K562 (cell line): ENCODE measurements around the gene ULK3. TPM values are rescaled to one million over a fixed set of nuclear protein-coding genes. Genes with fewer than 3 reads are reported as not detected.

Source experiments
- BCL6 ChIP-seq: fragments of 250-450 bp; sonication (Bioruptor Pico); IDR thresholded peaks from 2 replicates; pipeline ENCODE4 v1.4.0; 2020
- CBX2 ChIP-seq: fragments of 200-600 bp; sonication (generic); IDR thresholded peaks from one replicate; pipeline ENCODE4 v1.6.1; 2012; ENCODE audit warnings: mild to moderate bottlenecking, low read length, inconsistent platforms; ENCODE audit not compliant: insufficient read depth, poor library complexity, severe bottlenecking
- HDGF ChIP-seq: fragments of 450-650 bp; IDR thresholded peaks from 2 replicates; pipeline ENCODE4 v1.6.1; 2016
- HIVEP1 ChIP-seq: fragments of 250-450 bp; sonication (Bioruptor Pico); IDR thresholded peaks from 2 replicates; pipeline ENCODE4 v1.4.0; 2020; ENCODE audit warnings: mild to moderate bottlenecking
- MED1 ChIP-seq: sonication (generic); formaldehyde crosslinking; IDR thresholded peaks from 2 replicates; pipeline ENCODE4 v1.8.1; 2023; ENCODE audit warnings: missing genetic modification reagents, borderline replicate concordance
- NEUROD1 ChIP-seq: fragments of 150-350 bp; IDR thresholded peaks from 2 replicates; pipeline ENCODE4 v1.6.1; 2014; ENCODE audit warnings: borderline replicate concordance, low read length, low read depth; ENCODE audit not compliant: partially characterized antibody
- NFATC3 ChIP-seq: fragments of 450-650 bp; IDR thresholded peaks from 2 replicates; pipeline ENCODE4 v1.6.1; 2017; ENCODE audit warnings: mild to moderate bottlenecking
- PCBP1 ChIP-seq: fragments of 200-400 bp; formaldehyde crosslinking; IDR thresholded peaks from 2 replicates; pipeline ENCODE4 v1.6.1; 2018; ENCODE audit warnings: mild to moderate bottlenecking, low read depth, low read length; ENCODE audit not compliant: poor library complexity, severe bottlenecking
- RBM17 ChIP-seq: fragments of 200-400 bp; formaldehyde crosslinking; IDR thresholded peaks from 2 replicates; pipeline ENCODE4 v1.6.1; 2017; ENCODE audit warnings: low read depth, mild to moderate bottlenecking, low read length, borderline replicate concordance
- SAFB2 ChIP-seq: fragments of 200-400 bp; formaldehyde crosslinking; IDR thresholded peaks from 2 replicates; pipeline ENCODE4 v1.6.1; 2018; ENCODE audit warnings: borderline replicate concordance, low read length, low read depth, moderate library complexity; ENCODE audit not compliant: severe bottlenecking
- SUPT5H ChIP-seq: fragments of 450-650 bp; IDR thresholded peaks from 2 replicates; pipeline ENCODE4 v1.6.1; 2016
- TAF15 ChIP-seq: fragments of 200-400 bp; formaldehyde crosslinking; IDR thresholded peaks from 2 replicates; pipeline ENCODE4 v1.6.1; 2017; ENCODE audit warnings: mild to moderate bottlenecking, low read depth, low read length, moderate library complexity
- TBL1XR1 ChIP-seq, 2 experiments: IDR thresholded peaks; 2 replicates each; pipeline ENCODE4 v1.6.1; 2012; ENCODE audit warnings: improper control_type of control experiment in 2 of 2, low read length in 2 of 2, mild to moderate bottlenecking in 1 of 2
- WHSC1 ChIP-seq: IDR thresholded peaks from one replicate; pipeline ENCODE4 v1.6.1; 2012; ENCODE audit warnings: low read length, control low read depth, inconsistent platforms
- YY1 ChIP-seq, 3 experiments: IDR thresholded peaks; 2 replicates each; pipeline ENCODE4 v1.6.1; 2011; ENCODE audit warnings: low read length in 2 of 3, mild to moderate bottlenecking in 2 of 3, moderate library complexity in 2 of 3, borderline replicate concordance in 1 of 3, control low read depth in 1 of 3, low read depth in 1 of 3; ENCODE audit not compliant: insufficient read depth in 3 of 3, insufficient replicate concordance in 2 of 3, control insufficient read depth in 1 of 3, insufficient read length in 1 of 3; ENCODE audit errors: extremely low read depth in 1 of 3
- ZNF146 ChIP-seq: IDR thresholded peaks from one replicate; pipeline ENCODE4 v1.6.1; 2018; ENCODE audit warnings: missing compliant biosample characterization; ENCODE audit not compliant: unreplicated experiment
- ZNF24 ChIP-seq: fragments of 450-650 bp; IDR thresholded peaks from 2 replicates; pipeline ENCODE4 v1.6.1; 2016
- ZNF561 ChIP-seq: fragments of 450-650 bp; formaldehyde crosslinking; conservative IDR thresholded peaks from 2 replicates; pipeline ENCODE4 v1.4.0; 2020; ENCODE audit warnings: mild to moderate bottlenecking, moderate library complexity
- ZNF668 ChIP-seq: fragments of 250-450 bp; sonication (Bioruptor Pico); IDR thresholded peaks from 2 replicates; pipeline ENCODE4 v1.8.0; 2022; ENCODE audit warnings: mild to moderate bottlenecking, inconsistent platforms
- ZNF778 ChIP-seq: fragments of 450-650 bp; formaldehyde crosslinking; IDR thresholded peaks from 2 replicates; pipeline ENCODE4 v1.4.0; 2020; ENCODE audit warnings: mild to moderate bottlenecking, moderate library complexity
- polyA plus RNA-seq, 8 experiments: library from polyadenylated mRNA; depleted of rRNA in 4 of 8; stranded (reverse) in 5 of 8; unstranded in 3 of 8; fragments of >200 nt; fragmentation: Nextera tagmentation in 2 of 8; fragmentation: Illumina TruSeq in 1 of 8; extraction: Ambion mirVana in 2 of 8; extraction: Trizol in 1 of 8; gene quantifications; 2 replicates each; pipeline versions ENCODE4 v1.2.1 to v1.2.3, GENCODE V29; 2011 to 2014; ENCODE audit warnings: inconsistent platforms in 1 of 8, missing spikeins in 1 of 8
- total RNA-seq, 7 experiments: library from RNA; depleted of rRNA in 6 of 7; stranded (reverse); fragments of >200 nt in 6 of 7; fragmentation: Illumina TruSeq in 2 of 7; extraction: Trizol in 2 of 7; gene quantifications; 2 replicates each; pipeline versions ENCODE4 v1.2.1 to v1.2.3, GENCODE V29; 2011 to 2021; ENCODE audit warnings: low replicate concordance in 1 of 7
- TF ChIP-seq, protein P1 (sequence below): IDR thresholded peaks from 2 replicates; pipeline ENCODE4 v1.6.1; 2011; ENCODE audit not compliant: insufficient read length; ENCODE audit errors: extremely low read depth
- TF ChIP-seq, protein P2 (sequence below): fragments of 450-650 bp; formaldehyde crosslinking; IDR thresholded peaks from 2 replicates; pipeline ENCODE4 v1.4.0; 2020; ENCODE audit warnings: mild to moderate bottlenecking, moderate library complexity
- TF ChIP-seq, protein P3 (sequence below): IDR thresholded peaks from 3 replicates; pipeline ENCODE4 v1.6.1; 2011; ENCODE audit warnings: borderline replicate concordance, mild to moderate bottlenecking; ENCODE audit not compliant: insufficient read length, insufficient read depth
- TF ChIP-seq, protein P4 (sequence below): fragments of 250-450 bp; sonication (Bioruptor Pico); IDR thresholded peaks from 2 replicates; pipeline ENCODE4 v1.8.0; 2022; ENCODE audit warnings: moderate library complexity, mild to moderate bottlenecking, inconsistent platforms
- TF ChIP-seq, protein P5 (sequence below): sonication (generic); formaldehyde crosslinking; IDR thresholded peaks from 2 replicates; pipeline ENCODE4 v1.9.0; 2022; ENCODE audit warnings: mild to moderate bottlenecking, missing genetic modification reagents

ULK3 gene
- total and polyA plus RNA-seq, 9 of the 15 experiments (the other 6 are each of a cell fraction or from before 2014, with no cell fraction given) = 0.68 to 68.0 (median 34.9) TPM

DNA sequence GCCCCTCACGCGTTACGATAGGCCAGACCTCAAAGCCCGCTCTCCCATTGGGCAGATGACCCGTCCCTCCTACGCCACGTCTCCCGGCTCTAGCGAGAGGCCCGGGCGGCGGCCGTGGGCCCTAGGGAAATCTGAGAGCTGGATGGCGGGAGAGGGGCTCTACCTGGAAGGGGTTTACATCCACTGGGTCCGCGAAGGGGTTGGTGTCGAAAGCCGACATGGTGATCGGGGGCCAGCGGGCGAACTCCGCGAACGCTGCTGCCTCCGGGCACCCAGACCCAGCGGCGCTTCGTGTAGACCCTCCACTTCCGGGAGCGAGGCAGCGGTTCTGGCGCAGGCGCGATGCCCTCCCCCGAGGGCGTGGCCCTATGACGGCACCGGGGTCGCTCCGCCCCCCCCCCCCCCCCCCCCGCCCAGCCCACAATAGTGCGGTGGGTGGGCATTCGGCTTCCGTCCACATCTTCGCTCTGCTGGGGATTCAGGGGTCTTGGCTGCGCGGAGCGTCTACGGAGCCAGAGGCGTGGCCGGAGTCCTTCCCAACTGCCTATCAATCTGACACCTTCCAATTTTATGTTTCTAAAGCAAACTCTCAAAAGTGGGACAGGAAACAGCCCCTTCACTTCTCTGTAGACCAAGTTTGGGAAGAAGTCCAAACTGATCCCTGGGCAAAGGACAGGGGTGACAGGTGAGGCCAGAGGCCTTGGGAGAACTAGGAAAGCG, 30.2 kb upstream of the ULK3 start, which contains the start of gene SCAMP2 (continued):
- TF ChIP-seq, protein P1, sequence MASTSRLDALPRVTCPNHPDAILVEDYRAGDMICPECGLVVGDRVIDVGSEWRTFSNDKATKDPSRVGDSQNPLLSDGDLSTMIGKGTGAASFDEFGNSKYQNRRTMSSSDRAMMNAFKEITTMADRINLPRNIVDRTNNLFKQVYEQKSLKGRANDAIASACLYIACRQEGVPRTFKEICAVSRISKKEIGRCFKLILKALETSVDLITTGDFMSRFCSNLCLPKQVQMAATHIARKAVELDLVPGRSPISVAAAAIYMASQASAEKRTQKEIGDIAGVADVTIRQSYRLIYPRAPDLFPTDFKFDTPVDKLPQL = no peak
- TF ChIP-seq ZNF668 (no peak), TBL1XR1 (IDR thresholded peaks at IDR 0.05; ENCODE audit: low read length in 2 of 2) (0 out of 4 replicates have a peak, but pooled peaks of 1 of the 2 experiments have one; percentile 8), ZNF561 (CRISPR knock-in tag) (no peak), HDGF (no peak), SUPT5H (peak; percentile 96), RBM17 (no peak), PCBP1 (peak; percentile 99), CBX2 (no peak), ZNF778 (CRISPR knock-in tag) (no peak), ZNF24 (no peak), BCL6 (CRISPR knock-in tag) (no peak), HIVEP1 (CRISPR knock-in tag) (0 out of 2 replicates have a peak, but pooled peaks have one; percentile 20), ZNF146 (no peak), NFATC3 (no peak), WHSC1 (no peak), SAFB2 (no peak), MED1 (CRISPR knock-in tag) (no peak), NEUROD1 (peak; percentile 90), TAF15 (no peak), YY1 (IDR thresholded peaks at IDR 0.05; ENCODE audit: borderline replicate concordance in 1 of 3, control insufficient read depth in 1 of 3, extremely low read depth in 1 of 3, insufficient read depth in 3 of 3, insufficient read length in 1 of 3, insufficient replicate concordance in 2 of 3, low read depth in 1 of 3, low read length in 2 of 3) (peak in 1 of 3 experiments; percentile 22)
- TF ChIP-seq, protein P2, sequence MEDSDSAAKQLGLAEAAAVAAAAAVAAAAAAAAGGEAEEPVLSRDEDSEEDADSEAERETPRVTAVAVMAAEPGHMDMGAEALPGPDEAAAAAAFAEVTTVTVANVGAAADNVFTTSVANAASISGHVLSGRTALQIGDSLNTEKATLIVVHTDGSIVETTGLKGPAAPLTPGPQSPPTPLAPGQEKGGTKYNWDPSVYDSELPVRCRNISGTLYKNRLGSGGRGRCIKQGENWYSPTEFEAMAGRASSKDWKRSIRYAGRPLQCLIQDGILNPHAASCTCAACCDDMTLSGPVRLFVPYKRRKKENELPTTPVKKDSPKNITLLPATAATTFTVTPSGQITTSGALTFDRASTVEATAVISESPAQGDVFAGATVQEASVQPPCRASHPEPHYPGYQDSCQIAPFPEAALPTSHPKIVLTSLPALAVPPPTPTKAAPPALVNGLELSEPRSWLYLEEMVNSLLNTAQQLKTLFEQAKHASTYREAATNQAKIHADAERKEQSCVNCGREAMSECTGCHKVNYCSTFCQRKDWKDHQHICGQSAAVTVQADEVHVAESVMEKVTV = no peak
- TF ChIP-seq, protein P3, sequence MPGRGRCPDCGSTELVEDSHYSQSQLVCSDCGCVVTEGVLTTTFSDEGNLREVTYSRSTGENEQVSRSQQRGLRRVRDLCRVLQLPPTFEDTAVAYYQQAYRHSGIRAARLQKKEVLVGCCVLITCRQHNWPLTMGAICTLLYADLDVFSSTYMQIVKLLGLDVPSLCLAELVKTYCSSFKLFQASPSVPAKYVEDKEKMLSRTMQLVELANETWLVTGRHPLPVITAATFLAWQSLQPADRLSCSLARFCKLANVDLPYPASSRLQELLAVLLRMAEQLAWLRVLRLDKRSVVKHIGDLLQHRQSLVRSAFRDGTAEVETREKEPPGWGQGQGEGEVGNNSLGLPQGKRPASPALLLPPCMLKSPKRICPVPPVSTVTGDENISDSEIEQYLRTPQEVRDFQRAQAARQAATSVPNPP = no peak
- TF ChIP-seq, protein P4, sequence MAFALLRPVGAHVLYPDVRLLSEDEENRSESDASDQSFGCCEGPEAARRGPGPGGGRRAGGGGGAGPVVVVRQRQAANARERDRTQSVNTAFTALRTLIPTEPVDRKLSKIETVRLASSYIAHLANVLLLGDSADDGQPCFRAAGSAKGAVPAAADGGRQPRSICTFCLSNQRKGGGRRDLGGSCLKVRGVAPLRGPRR (CRISPR knock-in tag) = no peak
- TF ChIP-seq, protein P5, sequence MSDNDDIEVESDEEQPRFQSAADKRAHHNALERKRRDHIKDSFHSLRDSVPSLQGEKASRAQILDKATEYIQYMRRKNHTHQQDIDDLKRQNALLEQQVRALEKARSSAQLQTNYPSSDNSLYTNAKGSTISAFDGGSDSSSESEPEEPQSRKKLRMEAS (CRISPR knock-in tag) = peak; percentile 59; the same call in 1 of the 2 replicates
